Measurements from ENCODE around the gene NTMT1.
A peak's percentile ranks its signal among the peaks of the same experiment; 100 is the strongest.

The NTMT1 gene

DNA sequence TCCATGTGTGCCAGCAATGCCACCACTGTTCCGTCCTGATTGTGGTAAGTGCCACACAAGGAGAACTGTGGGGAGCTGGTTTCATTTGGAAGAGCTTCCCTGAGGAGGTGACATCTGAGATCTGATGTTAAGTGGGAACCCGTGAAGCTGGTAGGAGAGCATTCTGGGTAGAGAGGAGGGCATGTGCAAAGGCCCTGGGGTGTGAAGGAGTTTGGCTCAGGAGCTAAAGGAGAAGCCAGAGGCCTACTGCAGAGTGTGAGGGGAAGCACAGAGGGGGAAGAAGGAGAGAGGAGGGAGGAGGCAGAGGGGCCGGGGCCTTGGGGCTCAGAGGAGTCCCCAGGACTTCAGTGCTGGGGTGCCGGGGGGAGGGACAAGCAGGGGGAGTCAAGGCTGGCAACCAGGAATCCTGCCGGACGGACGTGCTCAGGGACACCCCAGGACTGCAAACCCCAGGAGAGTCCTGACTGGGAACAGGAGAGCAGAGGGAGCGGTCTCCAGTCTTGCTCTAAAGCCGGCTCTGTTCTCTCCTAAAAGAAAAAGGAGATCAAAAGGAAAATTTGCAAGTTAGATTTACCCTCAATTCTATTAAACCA, 24.8 kb upstream of the NTMT1 start:
- H3K27ac ChIP-seq (ENCODE audit: low read length): no peak overlapping the region
- no peaks in the 10 kb centered on the region for H3K36me3 ChIP-seq (ENCODE audit: control insufficient read depth, low read depth, low read length)
- no peak overlapping the region for H3K4me3 ChIP-seq (ENCODE audit: low read length)
- peaks cover 19% of the 10 kb centered on the region for H3K27me3 ChIP-seq (ENCODE audit: control insufficient read depth, insufficient read depth, low read length)
- no peak overlapping the region for H3K9ac ChIP-seq (ENCODE audit: low read length)
- no peaks in the 10 kb centered on the region for H3K9me3 ChIP-seq (ENCODE audit: control insufficient read depth, low read depth, low read length)
- H3K4me1 ChIP-seq (ENCODE audit: control insufficient read depth, low read depth, low read length): peaks cover 17% of the 10 kb centered on the region

DNA sequence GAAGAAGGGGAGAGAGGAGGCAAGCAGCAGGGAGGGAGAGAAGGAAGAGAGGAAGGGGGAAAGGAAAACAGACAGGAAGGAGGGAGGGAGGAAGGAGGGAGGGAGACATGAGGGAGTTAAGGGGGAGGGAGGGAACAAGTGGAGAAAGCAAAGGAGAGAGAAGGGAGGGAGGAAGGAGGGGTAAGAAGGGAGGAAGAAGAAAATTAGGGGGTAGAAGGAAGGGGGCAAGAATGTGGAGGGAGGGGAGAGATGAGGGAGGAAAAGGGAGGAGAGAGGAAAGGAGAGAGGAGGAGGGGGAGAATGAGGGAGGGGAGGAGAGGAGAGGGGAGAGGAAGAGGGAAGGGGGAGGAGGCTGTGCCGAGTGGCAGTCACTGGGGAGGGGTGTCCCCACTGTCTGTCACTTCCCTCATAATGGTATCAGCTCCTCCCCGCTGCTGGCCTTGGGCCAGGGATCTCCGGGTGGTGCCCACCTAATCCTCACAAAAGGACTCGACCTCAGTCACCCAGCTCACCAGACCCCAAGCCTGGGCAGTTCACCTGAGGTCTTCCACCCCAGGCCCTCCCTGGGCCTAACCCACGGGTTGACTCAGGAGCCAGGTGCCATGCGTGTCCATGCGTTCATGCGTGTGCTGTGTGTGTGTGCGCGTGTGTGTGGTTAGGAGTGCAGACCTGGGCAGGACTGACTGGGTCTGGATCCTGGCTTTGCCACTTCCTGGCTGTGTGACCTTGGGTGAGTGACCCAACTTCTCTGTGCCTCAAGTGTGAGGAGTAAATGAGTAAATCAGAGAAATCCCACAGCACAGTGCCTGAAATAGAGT, 23.2 kb upstream of the NTMT1 start:
- no peak overlapping the region for H3K9ac ChIP-seq (ENCODE audit: low read length)
- peaks cover 14% of the 10 kb centered on the region for H3K27me3 ChIP-seq (ENCODE audit: control insufficient read depth, insufficient read depth, low read length)
- H3K4me1 ChIP-seq (ENCODE audit: control insufficient read depth, low read depth, low read length): peaks cover 24% of the 10 kb centered on the region
- no peak overlapping the region for H3K27ac ChIP-seq (ENCODE audit: low read length)
- no peaks in the 10 kb centered on the region for H3K36me3 ChIP-seq (ENCODE audit: control insufficient read depth, low read depth, low read length)
- H3K9me3 ChIP-seq (ENCODE audit: control insufficient read depth, low read depth, low read length): no peaks in the 10 kb centered on the region
- H3K4me3 ChIP-seq (ENCODE audit: low read length): no peak overlapping the region

- no peak overlapping the region for H3K9ac ChIP-seq (ENCODE audit: low read length)
- H3K4me1 ChIP-seq (ENCODE audit: control insufficient read depth, low read depth, low read length): peaks cover 18% of the 10 kb centered on the region
- H3K27ac ChIP-seq (ENCODE audit: low read length): no peak overlapping the region
Observed at GRCh38 chr9:129604056-129604765, 21.8 kb upstream of the NTMT1 start.

GRCh38 chr9:129604766-129605163, 21.2 kb upstream of the NTMT1 start:
- Histone ChIP-seq H3K36me3 (ENCODE audit: control insufficient read depth, low read depth, low read length) (no peaks in the 10 kb centered on the region), H3K4me3 (ENCODE audit: low read length) (no peak overlapping the region), H3K9me3 (ENCODE audit: control insufficient read depth, low read depth, low read length) (no peaks in the 10 kb centered on the region), H3K9ac (ENCODE audit: low read length) (no peak overlapping the region), H3K4me1 (ENCODE audit: control insufficient read depth, low read depth, low read length) (peaks cover 18% of the 10 kb centered on the region), H3K27me3 (ENCODE audit: control insufficient read depth, insufficient read depth, low read length) (peaks cover 14% of the 10 kb centered on the region), H3K27ac (ENCODE audit: low read length) (no peak overlapping the region)

More at GRCh38 chr9:129604056-129604765, 21.8 kb upstream of the NTMT1 start:
- peaks cover 14% of the 10 kb centered on the region for H3K27me3 ChIP-seq (ENCODE audit: control insufficient read depth, insufficient read depth, low read length)
- no peaks in the 10 kb centered on the region for H3K9me3 ChIP-seq (ENCODE audit: control insufficient read depth, low read depth, low read length)
- no peak overlapping the region for H3K4me3 ChIP-seq (ENCODE audit: low read length)
- no peaks in the 10 kb centered on the region for H3K36me3 ChIP-seq (ENCODE audit: control insufficient read depth, low read depth, low read length)

DNA sequence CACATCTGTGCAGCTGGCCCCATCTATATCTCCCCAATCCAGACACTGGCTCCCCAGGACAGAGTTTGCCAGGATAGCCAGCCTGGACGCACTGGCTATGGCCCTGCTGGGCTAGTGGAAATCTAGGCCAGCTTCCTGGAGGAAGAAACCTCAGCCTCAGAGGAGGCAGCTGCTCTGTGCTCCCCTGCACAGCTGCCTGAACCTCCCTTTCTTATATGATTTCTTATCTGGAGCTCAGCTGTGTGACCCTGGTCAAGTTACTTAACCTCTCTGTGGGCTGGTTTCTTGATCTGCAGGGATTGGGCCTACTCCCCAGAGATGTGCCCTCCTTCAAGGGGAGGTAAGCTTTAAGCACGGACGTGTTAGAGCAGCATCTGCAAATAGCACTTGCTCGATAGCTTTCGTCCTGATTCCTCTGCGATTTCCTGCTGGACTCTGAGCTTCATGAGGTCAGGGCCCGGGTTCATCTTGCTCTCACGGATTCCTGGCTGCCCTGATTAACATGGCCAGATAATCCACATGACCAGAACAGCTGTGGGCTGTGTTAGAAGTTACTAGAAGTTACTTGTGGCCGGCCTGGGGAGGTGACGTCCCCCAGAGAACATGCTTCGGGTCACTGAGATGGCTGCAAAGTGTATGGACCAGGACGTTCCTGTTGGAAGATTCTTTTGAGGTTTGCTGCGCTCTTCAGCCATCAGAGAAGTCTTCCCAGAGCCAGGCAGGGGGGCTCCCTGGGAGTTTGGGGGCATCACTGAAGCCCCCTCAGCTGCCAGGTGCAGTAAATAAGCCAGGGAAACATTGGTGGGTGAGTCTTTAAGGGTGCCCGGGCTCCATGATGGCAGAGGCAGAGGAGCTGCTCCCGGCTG, 19.6 kb upstream of the NTMT1 start:
- Histone ChIP-seq H3K4me3 (ENCODE audit: low read length) (no peak overlapping the region), H3K36me3 (ENCODE audit: control insufficient read depth, low read depth, low read length) (no peaks in the 10 kb centered on the region), H3K9me3 (ENCODE audit: control insufficient read depth, low read depth, low read length) (no peaks in the 10 kb centered on the region), H3K27ac (ENCODE audit: low read length) (no peak overlapping the region), H3K9ac (ENCODE audit: low read length) (no peak overlapping the region), H3K27me3 (ENCODE audit: control insufficient read depth, insufficient read depth, low read length) (peaks cover 15% of the 10 kb centered on the region), H3K4me1 (ENCODE audit: control insufficient read depth, low read depth, low read length) (peaks cover 18% of the 10 kb centered on the region)

DNA sequence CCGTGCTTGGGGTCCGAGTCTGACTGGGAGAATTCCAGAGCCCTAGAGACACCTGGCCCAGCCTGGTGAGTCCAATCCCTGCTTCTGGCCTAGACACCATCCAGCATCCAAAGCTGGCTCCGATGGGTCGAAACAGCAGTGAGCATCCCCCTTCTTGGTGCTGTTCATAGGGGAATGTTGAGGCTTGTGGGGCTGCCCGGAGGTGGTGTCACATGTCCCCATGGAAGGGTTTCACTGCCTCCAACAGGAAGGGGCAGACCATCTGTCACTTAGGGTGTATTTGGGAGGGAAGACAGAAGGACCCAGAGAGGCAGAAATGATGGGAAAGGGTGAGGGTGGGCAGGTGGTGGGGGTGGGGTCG, 19.0 kb upstream of the NTMT1 start:
- no peaks in the 10 kb centered on the region for H3K36me3 ChIP-seq (ENCODE audit: control insufficient read depth, low read depth, low read length)
- H3K9ac ChIP-seq (ENCODE audit: low read length): no peak overlapping the region
- H3K27ac ChIP-seq (ENCODE audit: low read length): no peak overlapping the region
- peaks cover 13% of the 10 kb centered on the region for H3K4me1 ChIP-seq (ENCODE audit: control insufficient read depth, low read depth, low read length)
- peaks cover 15% of the 10 kb centered on the region for H3K27me3 ChIP-seq (ENCODE audit: control insufficient read depth, insufficient read depth, low read length)
- H3K9me3 ChIP-seq (ENCODE audit: control insufficient read depth, low read depth, low read length): no peaks in the 10 kb centered on the region
- H3K4me3 ChIP-seq (ENCODE audit: low read length): no peak overlapping the region

DNA sequence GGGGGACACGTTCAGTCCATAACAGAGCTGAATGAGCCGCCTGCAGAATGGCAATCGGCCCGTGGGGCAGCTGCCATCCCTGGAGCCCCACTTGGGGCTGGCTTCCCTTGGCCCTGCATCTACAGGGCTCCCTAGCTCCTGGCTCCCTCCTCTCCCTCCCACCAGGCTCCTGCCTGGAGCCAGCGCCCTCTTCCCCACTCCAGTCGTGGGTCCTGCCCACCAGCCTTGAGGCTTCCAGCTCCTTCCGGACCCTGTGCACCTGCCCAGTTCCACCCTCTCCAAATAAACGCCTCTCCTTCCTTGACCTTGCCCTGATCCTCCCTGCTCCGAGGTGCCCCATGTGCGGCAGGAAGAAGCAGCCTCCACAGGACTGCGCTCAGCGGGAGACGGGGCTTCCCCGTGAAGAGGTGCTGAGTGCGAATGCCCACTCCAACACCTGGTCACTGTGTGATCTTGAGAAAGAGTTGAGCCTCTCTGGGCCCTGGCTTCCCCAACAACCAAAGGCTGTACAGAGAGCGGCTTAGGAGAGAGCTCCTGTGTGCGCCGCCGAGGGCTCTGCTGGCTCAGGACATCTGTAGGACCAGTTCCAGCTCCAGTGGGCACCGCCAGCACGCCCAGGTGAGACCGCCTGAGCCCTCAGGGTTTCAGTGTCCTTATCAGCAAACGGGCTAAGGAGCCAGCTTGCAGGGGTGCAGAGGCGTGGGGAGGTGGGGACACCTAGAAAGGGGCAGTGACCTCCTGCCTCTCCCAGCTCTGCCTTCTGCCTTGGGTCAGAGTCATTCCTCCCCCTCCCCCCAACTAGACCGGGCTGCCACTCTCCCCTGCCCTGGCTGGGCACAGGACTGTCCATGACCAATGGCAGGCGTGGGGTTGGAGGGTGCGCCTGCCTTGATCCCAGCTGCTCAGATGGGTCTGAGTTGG, 17.1 kb upstream of the NTMT1 start:
- Histone ChIP-seq H3K27me3 (ENCODE audit: control insufficient read depth, insufficient read depth, low read length) (peaks cover 15% of the 10 kb centered on the region), H3K9ac (ENCODE audit: low read length) (no peak overlapping the region), H3K4me3 (ENCODE audit: low read length) (no peak overlapping the region), H3K36me3 (ENCODE audit: control insufficient read depth, low read depth, low read length) (no peaks in the 10 kb centered on the region), H3K9me3 (ENCODE audit: control insufficient read depth, low read depth, low read length) (no peaks in the 10 kb centered on the region), H3K4me1 (ENCODE audit: control insufficient read depth, low read depth, low read length) (peaks cover 18% of the 10 kb centered on the region), H3K27ac (ENCODE audit: low read length) (no peak overlapping the region)

DNA sequence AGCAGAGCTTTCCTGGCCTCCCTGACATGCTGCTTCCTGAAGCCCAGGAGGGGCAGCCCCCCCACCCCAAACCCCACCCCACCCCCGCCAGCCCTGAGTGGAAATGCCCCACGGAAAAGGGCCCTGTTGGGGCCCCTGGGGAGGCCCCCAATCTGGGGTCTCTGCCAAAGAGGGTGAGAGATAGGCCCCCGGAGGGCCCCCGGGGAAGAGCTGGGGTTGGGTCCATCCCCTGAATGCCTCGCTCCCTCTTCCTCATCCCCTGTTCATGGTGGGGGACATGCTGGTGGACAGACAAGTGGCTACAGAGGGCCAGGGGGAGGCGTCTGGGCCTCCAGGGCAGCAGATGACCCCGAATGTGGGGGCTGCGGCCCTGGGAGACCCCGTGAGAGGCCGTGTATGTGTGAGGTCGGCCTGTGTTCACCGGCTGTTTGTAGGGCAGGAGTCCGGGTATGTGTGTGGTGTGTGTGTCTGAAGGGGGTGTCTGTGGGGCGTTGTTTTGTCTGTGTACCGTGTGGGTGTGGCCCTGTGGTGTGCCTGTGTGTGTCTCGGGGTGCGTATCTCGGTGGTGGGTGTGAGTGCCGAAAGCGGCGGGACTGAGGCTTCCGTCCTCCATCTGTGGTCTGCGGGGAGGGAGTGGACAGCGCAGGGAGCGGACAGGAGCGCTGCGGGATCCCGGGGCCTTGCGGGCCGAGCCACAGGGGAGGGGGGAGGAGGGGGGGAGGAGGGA, 16.3 kb upstream of the NTMT1 start:
- Histone ChIP-seq H3K4me1 (ENCODE audit: control insufficient read depth, low read depth, low read length) (peaks cover 20% of the 10 kb centered on the region), H3K4me3 (ENCODE audit: low read length) (peak overlapping the region; percentile 42), H3K27ac (ENCODE audit: low read length) (no peak overlapping the region), H3K9me3 (ENCODE audit: control insufficient read depth, low read depth, low read length) (no peaks in the 10 kb centered on the region), H3K27me3 (ENCODE audit: control insufficient read depth, insufficient read depth, low read length) (peaks cover 15% of the 10 kb centered on the region), H3K36me3 (ENCODE audit: control insufficient read depth, low read depth, low read length) (no peaks in the 10 kb centered on the region), H3K9ac (ENCODE audit: low read length) (no peak overlapping the region)

DNA sequence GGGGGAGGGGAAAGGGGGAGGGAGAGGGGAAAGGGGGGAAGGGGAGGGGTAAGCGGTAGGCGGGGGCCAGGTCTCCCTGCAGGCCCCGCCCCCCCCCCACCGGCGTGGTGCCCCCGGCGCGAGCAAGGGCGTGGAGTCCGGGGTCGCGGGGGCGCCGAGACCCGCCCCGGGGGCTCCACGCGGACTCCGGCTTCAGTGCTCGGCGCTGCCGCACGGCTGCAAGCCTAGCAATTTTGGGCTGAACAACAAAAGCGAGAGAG, 15.8 kb upstream of the NTMT1 start:
- Histone ChIP-seq H3K27me3 (ENCODE audit: control insufficient read depth, insufficient read depth, low read length) (peaks cover 15% of the 10 kb centered on the region), H3K9ac (ENCODE audit: low read length) (peak overlapping the region; percentile 45), H3K27ac (ENCODE audit: low read length) (no peak overlapping the region), H3K9me3 (ENCODE audit: control insufficient read depth, low read depth, low read length) (no peaks in the 10 kb centered on the region), H3K4me1 (ENCODE audit: control insufficient read depth, low read depth, low read length) (peaks cover 20% of the 10 kb centered on the region), H3K36me3 (ENCODE audit: control insufficient read depth, low read depth, low read length) (no peaks in the 10 kb centered on the region), H3K4me3 (ENCODE audit: low read length) (peak overlapping the region; percentile 56)
